ENCODE measurements around the gene STIM1. TPM values are rescaled to one million over a fixed set of nuclear protein-coding genes. Genes with fewer than 3 reads are reported as not detected.
"Not testable (repeated sequence)": the region's sequence is repeated elsewhere in the genome, so short reads cannot be mapped to it uniquely, and the experiment has no call there.

The STIM1 gene
- total RNA-seq, 1 donor from 2014 or later, result 12.3 TPM

- no peak for DNase-seq
Measured at GRCh38 chr11:3885855-3886254, 30.4 kb downstream of the STIM1 start.

- no peak for DNase-seq
Measured at GRCh38 chr11:3886985-3887384, 31.5 kb downstream of the STIM1 start.

GRCh38 chr11:3888876-3889275, 33.4 kb downstream of the STIM1 start:
- DNase-seq, result no peak

- DNase-seq, result no peak
Measured at GRCh38 chr11:3890014-3890413, 34.5 kb downstream of the STIM1 start.

- no peak for DNase-seq
Measured at GRCh38 chr11:3890806-3891205, 35.3 kb downstream of the STIM1 start.

- DNase-seq, result no peak
Measured at GRCh38 chr11:3891751-3892150, 36.3 kb downstream of the STIM1 start.

GRCh38 chr11:3892156-3892555, 36.7 kb downstream of the STIM1 start:
- DNase-seq, result no peak

- no peak for DNase-seq
Measured at GRCh38 chr11:3893311-3893710, 37.8 kb downstream of the STIM1 start.

GRCh38 chr11:3894128-3894731, 38.8 kb downstream of the STIM1 start:
- DNase-seq, result no peak

GRCh38 chr11:3896644-3897043, 41.2 kb downstream of the STIM1 start:
- no peak for DNase-seq

- DNase-seq, result not testable (repeated sequence)
Measured at GRCh38 chr11:3900230-3900629, 44.8 kb downstream of the STIM1 start.

- DNase-seq, result no peak
Measured at GRCh38 chr11:3901249-3902025, 46.0 kb downstream of the STIM1 start.

GRCh38 chr11:3902441-3902840, 47.0 kb downstream of the STIM1 start:
- no peak for DNase-seq

- no peak for DNase-seq
Measured at GRCh38 chr11:3903207-3903896, 47.9 kb downstream of the STIM1 start.

GRCh38 chr11:3904228-3904627, 48.8 kb downstream of the STIM1 start:
- no peak for DNase-seq

GRCh38 chr11:3905080-3905953, 49.9 kb downstream of the STIM1 start:
- DNase-seq, result peak; percentile 5

GRCh38 chr11:3906166-3906565, 50.7 kb downstream of the STIM1 start:
- DNase-seq, result no peak

- DNase-seq, result no peak
Measured at GRCh38 chr11:3907590-3907989, 52.1 kb downstream of the STIM1 start.

- DNase-seq, result no peak
Measured at GRCh38 chr11:3909901-3910300, 54.4 kb downstream of the STIM1 start.

GRCh38 chr11:3911908-3912505, 56.5 kb downstream of the STIM1 start:
- DNase-seq, result no peak

GRCh38 chr11:3913921-3914320, 58.5 kb downstream of the STIM1 start:
- no peak for DNase-seq

GRCh38 chr11:3914805-3915204, 59.3 kb downstream of the STIM1 start:
- DNase-seq, result no peak

Data from occipital lobe (tissue), 2 donors.